ENCODE data around the gene LRRC32. TPM values are rescaled to one million over a fixed set of nuclear protein-coding genes. Genes with fewer than 3 reads are reported as not detected.

The LRRC32 gene
- total RNA-seq, 1 donor from 2014 or later: 0.77 TPM

DNA sequence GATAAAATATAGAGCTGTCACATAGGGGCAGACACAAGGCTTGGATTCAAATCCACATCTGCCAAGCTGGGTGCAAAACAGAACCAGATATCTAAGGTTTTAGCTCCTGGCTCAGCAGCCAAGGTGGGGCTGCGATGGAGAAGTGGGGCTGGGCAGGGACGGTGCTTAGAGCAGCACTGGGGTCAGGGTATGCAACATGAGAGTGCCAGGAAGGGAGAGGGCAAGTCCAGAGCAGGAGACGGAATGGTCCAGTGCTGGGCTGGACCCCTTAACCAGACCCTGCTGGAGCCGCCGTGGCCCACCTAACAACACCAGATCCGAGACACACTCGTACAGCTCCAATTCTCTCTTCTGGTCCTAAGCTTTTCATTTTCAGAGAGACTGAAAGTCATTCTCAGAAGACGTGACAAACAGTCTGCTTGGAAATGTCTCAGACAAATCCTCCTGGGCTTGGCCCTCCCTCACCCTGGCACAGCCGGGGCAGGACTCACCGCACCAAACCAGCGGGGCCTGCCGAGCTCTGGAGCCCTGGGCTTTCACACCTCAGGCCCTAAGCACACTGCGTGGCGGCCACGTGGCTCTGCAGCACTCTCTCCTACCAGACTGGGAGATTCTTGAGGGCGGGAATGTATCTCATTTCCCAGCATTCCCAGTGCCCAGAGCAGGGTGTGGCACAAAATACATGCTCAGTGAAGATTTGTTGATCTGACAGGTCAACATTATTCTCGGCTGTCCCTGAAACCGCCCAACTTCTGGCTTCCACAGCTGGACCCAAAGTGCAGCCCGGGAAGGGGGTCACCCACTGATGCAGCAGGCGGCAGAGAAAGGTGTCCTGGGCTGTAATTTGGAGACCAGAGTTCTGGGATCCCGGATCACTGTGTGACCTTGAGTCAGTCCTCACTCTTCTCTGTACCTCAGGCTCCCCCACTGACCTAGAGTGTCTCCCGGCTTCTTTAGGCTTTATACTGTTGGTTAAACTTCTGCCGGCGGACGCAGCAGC lies 11.6 kb downstream of the LRRC32 start:
- H3K4me3 Mint-ChIP-seq: no peak overlapping the region
- H3K36me3 Mint-ChIP-seq (ENCODE audit: low read depth): no peaks in the 10 kb centered on the region
- no peaks in the 10 kb centered on the region for H3K27me3 Mint-ChIP-seq (ENCODE audit: low read depth)
- DNase-seq (ENCODE audit: low read depth, low spot score): no peak
- H3K27ac Mint-ChIP-seq (ENCODE audit: unreplicated experiment): peak overlapping the region; percentile 27
- H3K4me1 Mint-ChIP-seq: no peaks in the 10 kb centered on the region
- no peaks in the 10 kb centered on the region for H3K9me3 Mint-ChIP-seq
- TF ChIP-seq CTCF (conservative IDR thresholded peaks at IDR 0.05): no peak

DNA sequence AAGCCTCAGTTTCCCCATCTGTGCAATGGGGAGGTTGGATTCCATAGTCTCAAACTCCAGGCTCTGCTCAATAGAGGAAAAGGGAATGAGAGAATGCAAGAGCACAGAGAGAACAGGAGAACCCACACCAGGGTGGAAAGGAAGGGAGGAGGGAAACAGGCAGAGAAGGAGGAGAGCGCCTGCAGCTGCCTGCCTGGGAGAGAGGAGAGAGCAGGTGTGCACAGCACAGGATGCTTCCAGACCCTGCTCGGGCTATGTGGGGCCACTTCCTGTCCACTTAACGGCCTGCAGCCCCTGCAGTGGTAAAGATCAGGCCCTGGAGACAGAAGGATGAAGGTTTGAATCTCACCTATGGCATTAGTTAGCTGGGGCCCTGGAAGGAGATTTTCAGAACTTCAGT lies 12.3 kb downstream of the LRRC32 start:
- Mint-ChIP-seq H3K4me1 (peaks cover 4% of the 10 kb centered on the region), H3K4me3 (no peak overlapping the region)
- DNase-seq (ENCODE audit: low read depth, low spot score): no peak

GRCh38 chr11:76657187-76658170 lies 13.1 kb downstream of the LRRC32 start:
- DNase-seq (ENCODE audit: low read depth, low spot score): no peak
- Mint-ChIP-seq H3K27me3 (ENCODE audit: low read depth) (no peaks in the 10 kb centered on the region), H3K4me1 (peaks cover 6% of the 10 kb centered on the region), H3K9me3 (no peaks in the 10 kb centered on the region), H3K27ac (ENCODE audit: unreplicated experiment) (no peak overlapping the region), H3K36me3 (ENCODE audit: low read depth) (no peaks in the 10 kb centered on the region), H3K4me3 (no peak overlapping the region)
- no peak for TF ChIP-seq CTCF (conservative IDR thresholded peaks at IDR 0.05)

More for the DNA sequence above, 12.3 kb downstream of the LRRC32 start:
- no peak for TF ChIP-seq CTCF (conservative IDR thresholded peaks at IDR 0.05)
- no peak overlapping the region for H3K27ac Mint-ChIP-seq (ENCODE audit: unreplicated experiment)
- H3K27me3 Mint-ChIP-seq (ENCODE audit: low read depth): no peaks in the 10 kb centered on the region
- H3K36me3 Mint-ChIP-seq (ENCODE audit: low read depth): no peaks in the 10 kb centered on the region
- no peaks in the 10 kb centered on the region for H3K9me3 Mint-ChIP-seq

GRCh38 chr11:76656571-76657081 lies 13.9 kb downstream of the LRRC32 start:
- no peak for TF ChIP-seq CTCF (conservative IDR thresholded peaks at IDR 0.05)
- DNase-seq (ENCODE audit: low read depth, low spot score): no peak
- peaks cover 6% of the 10 kb centered on the region for H3K4me1 Mint-ChIP-seq
- H3K27ac Mint-ChIP-seq (ENCODE audit: unreplicated experiment): peak overlapping the region; percentile 54
- no peaks in the 10 kb centered on the region for H3K36me3 Mint-ChIP-seq (ENCODE audit: low read depth)
- H3K4me3 Mint-ChIP-seq: no peak overlapping the region
- H3K27me3 Mint-ChIP-seq (ENCODE audit: low read depth): no peaks in the 10 kb centered on the region
- H3K9me3 Mint-ChIP-seq: no peaks in the 10 kb centered on the region

GRCh38 chr11:76656050-76656531 lies 14.5 kb downstream of the LRRC32 start:
- H3K4me1 Mint-ChIP-seq: peaks cover 6% of the 10 kb centered on the region
- no peaks in the 10 kb centered on the region for H3K9me3 Mint-ChIP-seq
- no peaks in the 10 kb centered on the region for H3K27me3 Mint-ChIP-seq (ENCODE audit: low read depth)
- H3K4me3 Mint-ChIP-seq: no peak overlapping the region
- TF ChIP-seq CTCF (conservative IDR thresholded peaks at IDR 0.05): no peak
- no peaks in the 10 kb centered on the region for H3K36me3 Mint-ChIP-seq (ENCODE audit: low read depth)
- peak overlapping the region; percentile 54 for H3K27ac Mint-ChIP-seq (ENCODE audit: unreplicated experiment)
- no peak for DNase-seq (ENCODE audit: low read depth, low spot score)
